Smooth muscle cell (in vitro differentiated cells): ENCODE data around the gene TFB1M. TPM values are rescaled to one million over a fixed set of nuclear protein-coding genes. Genes with fewer than 3 reads are reported as not detected.

Source experiments
- DNase-seq: peaks from one replicate; lab custom pipeline; 2025; ENCODE audit not compliant: unreplicated experiment; lab: John Stamatoyannopoulos, UW
- H2AFZ ChIP-seq: fragments of 200-600 bp; sonication (generic); 2 replicates; pipeline ENCODE4 v1.6.0; 2016; ENCODE audit warnings: antibody characterized with exemption, low read depth, mild to moderate bottlenecking
- H3F3A ChIP-seq: fragments of 200-600 bp; sonication (generic); 2 replicates; pipeline ENCODE4 v1.6.0; 2017; ENCODE audit warnings: antibody characterized with exemption, low read depth
- H3K27ac ChIP-seq: fragments of 200-600 bp; sonication (generic); 2 replicates; pipeline ENCODE4 v1.5.1; 2016; ENCODE audit warnings: low read depth, mild to moderate bottlenecking
- H3K27me3 ChIP-seq: fragments of 200-600 bp; sonication (generic); 2 replicates; pipeline ENCODE4 v1.6.1; 2016; ENCODE audit warnings: low read depth, mild to moderate bottlenecking
- H3K36me3 ChIP-seq: fragments of 200-600 bp; sonication (generic); 2 replicates; pipeline ENCODE4 v1.5.1; 2016; ENCODE audit warnings: low read depth
- H3K4me1 ChIP-seq: fragments of 200-600 bp; sonication (generic); 2 replicates; pipeline ENCODE4 v1.5.1; 2016; ENCODE audit warnings: low read depth
- H3K4me2 ChIP-seq: fragments of 200-600 bp; sonication (generic); 2 replicates; pipeline ENCODE4 v1.6.0; 2016; ENCODE audit warnings: mild to moderate bottlenecking
- H3K4me3 ChIP-seq: fragments of 200-600 bp; sonication (generic); 2 replicates; pipeline ENCODE4 v1.5.1; 2016; ENCODE audit warnings: mild to moderate bottlenecking
- H3K79me2 ChIP-seq: fragments of 200-600 bp; sonication (generic); 2 replicates; pipeline ENCODE4 v1.6.0; 2016; ENCODE audit warnings: low read depth, mild to moderate bottlenecking
- H3K9ac ChIP-seq: fragments of 200-600 bp; sonication (generic); 2 replicates; pipeline ENCODE4 v1.6.0; 2016; ENCODE audit warnings: low read depth
- H3K9me3 ChIP-seq: fragments of 200-600 bp; sonication (generic); replicated peaks from 2 replicates; pipeline ENCODE4 v1.5.1; 2016; ENCODE audit warnings: low read depth
- H4K20me1 ChIP-seq: fragments of 200-600 bp; sonication (generic); 2 replicates; pipeline ENCODE4 v1.6.0; 2016; ENCODE audit warnings: low read depth
- WGBS: methylation state at CpG from one replicate; pipeline ENCODE4 v1.1.7; 2016; ENCODE audit warnings: low lambda C conversion rate; 5-methylcytosine and 5-hydroxymethylcytosine counted together
- polyA plus RNA-seq: library from polyadenylated mRNA; unstranded; fragments of >200 nt; fragmentation: Nextera tagmentation; extraction: Ambion mirVana; gene quantifications from 2 replicates; pipeline ENCODE4 v1.2.1, GENCODE V29; 2016
- total RNA-seq: library from RNA; depleted of rRNA; stranded (reverse); fragments of >200 nt; gene quantifications from 2 replicates; pipeline ENCODE4 v1.2.3, GENCODE V29; 2014
- TF ChIP-seq, protein P1 (sequence below): fragments of 200-600 bp; sonication (generic); IDR thresholded peaks from 2 replicates; pipeline ENCODE4 v1.5.1; 2017; ENCODE audit warnings: borderline replicate concordance, mild to moderate bottlenecking, antibody characterized with exemption; ENCODE audit not compliant: insufficient read depth, poor library complexity, severe bottlenecking

Gene TFB1M
- total and polyA plus RNA-seq, 2 experiments from 2014 or later = 12.1 to 16.9 TPM

- Histone ChIP-seq H3K27ac (no peak overlapping the region), H3F3A (no peaks in the 10 kb centered on the region), H4K20me1 (no peaks in the 10 kb centered on the region), H3K27me3 (no peaks in the 10 kb centered on the region), H3K36me3 (no peaks in the 10 kb centered on the region), H3K4me1 (no peaks in the 10 kb centered on the region), H3K9ac (no peak overlapping the region), H3K4me3 (no peak overlapping the region), H3K4me2 (no peak overlapping the region), H2AFZ (no peak overlapping the region), H3K79me2 (no peaks in the 10 kb centered on the region), H3K9me3 (peaks cover 4% of the 10 kb centered on the region)
- no peak for DNase-seq
- TF ChIP-seq, protein P1, sequence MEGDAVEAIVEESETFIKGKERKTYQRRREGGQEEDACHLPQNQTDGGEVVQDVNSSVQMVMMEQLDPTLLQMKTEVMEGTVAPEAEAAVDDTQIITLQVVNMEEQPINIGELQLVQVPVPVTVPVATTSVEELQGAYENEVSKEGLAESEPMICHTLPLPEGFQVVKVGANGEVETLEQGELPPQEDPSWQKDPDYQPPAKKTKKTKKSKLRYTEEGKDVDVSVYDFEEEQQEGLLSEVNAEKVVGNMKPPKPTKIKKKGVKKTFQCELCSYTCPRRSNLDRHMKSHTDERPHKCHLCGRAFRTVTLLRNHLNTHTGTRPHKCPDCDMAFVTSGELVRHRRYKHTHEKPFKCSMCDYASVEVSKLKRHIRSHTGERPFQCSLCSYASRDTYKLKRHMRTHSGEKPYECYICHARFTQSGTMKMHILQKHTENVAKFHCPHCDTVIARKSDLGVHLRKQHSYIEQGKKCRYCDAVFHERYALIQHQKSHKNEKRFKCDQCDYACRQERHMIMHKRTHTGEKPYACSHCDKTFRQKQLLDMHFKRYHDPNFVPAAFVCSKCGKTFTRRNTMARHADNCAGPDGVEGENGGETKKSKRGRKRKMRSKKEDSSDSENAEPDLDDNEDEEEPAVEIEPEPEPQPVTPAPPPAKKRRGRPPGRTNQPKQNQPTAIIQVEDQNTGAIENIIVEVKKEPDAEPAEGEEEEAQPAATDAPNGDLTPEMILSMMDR = no peak
Measured at GRCh38 chr6:155352811-155353210, 38.5 kb upstream of the TFB1M start.

DNA sequence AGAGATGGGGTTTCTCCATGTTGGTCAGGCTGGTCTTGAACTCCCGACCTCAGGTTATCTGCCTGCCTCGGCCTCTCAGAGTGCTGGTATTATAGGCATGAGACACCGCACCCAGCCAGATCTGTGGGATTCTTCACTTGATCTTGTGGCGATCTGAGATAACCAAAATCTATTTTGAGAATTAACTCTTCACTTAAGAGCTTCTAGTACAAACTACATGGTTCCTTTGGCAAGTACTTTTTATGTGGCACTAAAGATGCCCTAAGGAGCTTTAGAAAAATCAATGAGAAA, 37.8 kb upstream of the TFB1M start:
- Histone ChIP-seq H3K4me2 (no peak overlapping the region), H3K9me3 (peaks cover 4% of the 10 kb centered on the region), H3K27me3 (no peaks in the 10 kb centered on the region), H3K4me3 (no peak overlapping the region), H3K27ac (no peak overlapping the region), H3K36me3 (no peaks in the 10 kb centered on the region), H3K9ac (no peak overlapping the region), H4K20me1 (no peaks in the 10 kb centered on the region), H3K4me1 (no peaks in the 10 kb centered on the region), H2AFZ (no peak overlapping the region), H3K79me2 (no peaks in the 10 kb centered on the region), H3F3A (no peaks in the 10 kb centered on the region)
- 88% methylated on average over 4 of the region's 4 CpGs for WGBS
- no peak for DNase-seq
- TF ChIP-seq, protein P1 = no peak

- H3K79me2 ChIP-seq = no peaks in the 10 kb centered on the region
- WGBS = 90% methylated on average over 5 of the region's 5 CpGs
- H3K27ac ChIP-seq = no peak overlapping the region
- H3K27me3 ChIP-seq = no peaks in the 10 kb centered on the region
- H3F3A ChIP-seq = no peaks in the 10 kb centered on the region
- no peak for DNase-seq
- H4K20me1 ChIP-seq = no peaks in the 10 kb centered on the region
- H3K4me2 ChIP-seq = no peak overlapping the region
- H3K4me3 ChIP-seq = no peak overlapping the region
- no peak overlapping the region for H2AFZ ChIP-seq
- peaks cover 4% of the 10 kb centered on the region for H3K9me3 ChIP-seq
- no peak overlapping the region for H3K9ac ChIP-seq
- TF ChIP-seq, protein P1 = no peak
- H3K36me3 ChIP-seq = no peaks in the 10 kb centered on the region
- no peaks in the 10 kb centered on the region for H3K4me1 ChIP-seq
Measured at GRCh38 chr6:155351273-155352129, 37.2 kb upstream of the TFB1M start.

GRCh38 chr6:155349956-155350355, 35.7 kb upstream of the TFB1M start:
- WGBS = 95% methylated on average over 6 of the region's 6 CpGs

More at GRCh38 chr6:155349956-155350355, 35.7 kb upstream of the TFB1M start:
- Histone ChIP-seq H3K4me2 (no peak overlapping the region), H3K79me2 (no peaks in the 10 kb centered on the region), H3F3A (no peaks in the 10 kb centered on the region), H3K27me3 (no peaks in the 10 kb centered on the region), H2AFZ (no peak overlapping the region), H3K4me1 (no peaks in the 10 kb centered on the region), H3K27ac (no peak overlapping the region), H4K20me1 (no peaks in the 10 kb centered on the region), H3K9ac (no peak overlapping the region), H3K4me3 (no peak overlapping the region), H3K9me3 (peaks cover 8% of the 10 kb centered on the region), H3K36me3 (no peaks in the 10 kb centered on the region)
- no peak for DNase-seq
- TF ChIP-seq, protein P1 = no peak
